ENCODE data around the gene ZNF275.
"Not testable (repeated sequence)": the region's sequence is repeated elsewhere in the genome, so short reads cannot be mapped to it uniquely, and the experiment has no call there.

ZNF275 gene

GRCh38 chrX:153387987-153388721 lies 54.2 kb downstream of the ZNF275 start:
- no peak for DNase-seq (ENCODE audit: low read depth)

GRCh38 chrX:153388722-153389459 lies 54.9 kb downstream of the ZNF275 start:
- no peak for DNase-seq (ENCODE audit: low read depth)

- not testable (repeated sequence) for DNase-seq (ENCODE audit: low read depth)
Measured at GRCh38 chrX:153389460-153389768, 55.5 kb downstream of the ZNF275 start.

- no peak for DNase-seq (ENCODE audit: low read depth)
Measured at GRCh38 chrX:153392642-153393321, 58.8 kb downstream of the ZNF275 start.

- no peak for DNase-seq (ENCODE audit: low read depth)
Measured at GRCh38 chrX:153394612-153395011, 60.7 kb downstream of the ZNF275 start.

GRCh38 chrX:153395613-153396319 lies 61.8 kb downstream of the ZNF275 start:
- DNase-seq (ENCODE audit: low read depth): no peak

GRCh38 chrX:153396320-153397195 lies 62.6 kb downstream of the ZNF275 start:
- DNase-seq (ENCODE audit: low read depth): no peak

GRCh38 chrX:153397256-153397960 lies 63.5 kb downstream of the ZNF275 start:
- no peak for DNase-seq (ENCODE audit: low read depth)

- DNase-seq (ENCODE audit: low read depth): no peak
Measured at GRCh38 chrX:153398275-153398960, 64.5 kb downstream of the ZNF275 start.

GRCh38 chrX:153400146-153401132 lies 66.5 kb downstream of the ZNF275 start:
- peak; percentile 34 for DNase-seq (ENCODE audit: low read depth)

- no peak for DNase-seq (ENCODE audit: low read depth)
Measured at GRCh38 chrX:153401133-153401764, 67.3 kb downstream of the ZNF275 start, which contains the start of gene PNMA6E. Gene PNMA6E, minus strand, starts transcription at chrX:153401350. Its CDS starts 2,501 bp downstream, at chrX:153398849.
